ENCODE data around the gene KHSRP. TPM values are rescaled to one million over a fixed set of nuclear protein-coding genes. Genes with fewer than 3 reads are reported as not detected.
"Not testable (repeated sequence)": the region's sequence is repeated elsewhere in the genome, so short reads cannot be mapped to it uniquely, and the experiment has no call there.

Gene KHSRP
- polyA plus RNA-seq, 5 donors: 211 to 355 (median 257) TPM

- no peak for DNase-seq
These were observed 29.4 kb upstream of the KHSRP start for GRCh38 chr19:6453951-6454565.

- DNase-seq: no peak
These were observed 28.3 kb upstream of the KHSRP start for GRCh38 chr19:6452899-6453298.

- DNase-seq: no peak
These were observed 27.6 kb upstream of the KHSRP start for GRCh38 chr19:6452223-6452614.

GRCh38 chr19:6451583-6452222 is 27.1 kb upstream of the KHSRP start:
- no peak for DNase-seq

- DNase-seq: no peak
These were observed 25.6 kb upstream of the KHSRP start for GRCh38 chr19:6450166-6450565.

- DNase-seq: no peak
These were observed 23.4 kb upstream of the KHSRP start for GRCh38 chr19:6448045-6448444.

GRCh38 chr19:6446452-6446851 is 21.8 kb upstream of the KHSRP start:
- DNase-seq: no peak

- DNase-seq: no peak
These were observed 19.4 kb upstream of the KHSRP start for GRCh38 chr19:6443986-6444385.

GRCh38 chr19:6442087-6442688 is 17.6 kb upstream of the KHSRP start:
- no peak for DNase-seq

- DNase-seq: no peak
These were observed 16.3 kb upstream of the KHSRP start for GRCh38 chr19:6440905-6441304.

GRCh38 chr19:6439743-6440142 is 15.1 kb upstream of the KHSRP start:
- no peak for DNase-seq

- DNase-seq: no peak
These were observed 9.1 kb upstream of the KHSRP start, which contains the start of gene SLC25A41 for GRCh38 chr19:6433663-6434062. Gene SLC25A41 (minus strand): TSS chr19:6433763. CDS start chr19:6433693, 70 bp downstream.

GRCh38 chr19:6433165-6433564 is 8.6 kb upstream of the KHSRP start:
- no peak for DNase-seq

- no peak for DNase-seq
These were observed 7.3 kb upstream of the KHSRP start for GRCh38 chr19:6431891-6432290.

- DNase-seq: no peak
These were observed 5.0 kb upstream of the KHSRP start for GRCh38 chr19:6429419-6430221.

GRCh38 chr19:6428692-6429418 is 4.2 kb upstream of the KHSRP start:
- DNase-seq: not testable (repeated sequence)

GRCh38 chr19:6427131-6427530 is 2.5 kb upstream of the KHSRP start:
- DNase-seq: no peak

GRCh38 chr19:6425732-6426620 is 1.4 kb upstream of the KHSRP start:
- DNase-seq: no peak

GRCh38 chr19:6424939-6425731 is 524 bp upstream of the KHSRP start:
- DNase-seq: peak; percentile 100
